ENCODE data around the gene NEURL1B. TPM values are rescaled to one million over a fixed set of nuclear protein-coding genes. Genes with fewer than 3 reads are reported as not detected.
A peak's percentile ranks its signal among the peaks of the same experiment; 100 is the strongest.

NEURL1B gene
- total and polyA plus RNA-seq, 2 donors: 4.7 to 5.3 TPM

GRCh38 chr5:172728481-172729241 lies 87.6 kb downstream of the NEURL1B start:
- H3K36me3 ChIP-seq (ENCODE audit: control insufficient read depth in 2 of 2, insufficient read depth in 2 of 2, low read length in 1 of 2): no peaks in the 10 kb centered on the region
- no peaks in the 10 kb centered on the region for H3K9me3 ChIP-seq (ENCODE audit: control insufficient read depth in 2 of 2, insufficient read depth in 1 of 2, low read length in 1 of 2)
- peaks cover 0 to 3% of the 10 kb centered on the region in 2 donors for H3K4me1 ChIP-seq (ENCODE audit: control insufficient read depth in 2 of 2, insufficient read depth in 2 of 2, low read length in 2 of 2)
- H3K4me3 ChIP-seq (ENCODE audit: low read length in 2 of 2): no peak overlapping the region
- H3K27me3 ChIP-seq (ENCODE audit: control insufficient read depth in 2 of 2, insufficient read depth in 1 of 2, low read length in 1 of 2): no peaks in the 10 kb centered on the region
- H3K27ac ChIP-seq (ENCODE audit: low read depth in 1 of 2, low read length in 1 of 2): no peak overlapping the region
- 87% methylated on average over 10 of the region's 10 CpGs for WGBS
- no peak for DNase-seq (ENCODE audit: low read depth in 6 of 9, low spot score in 9 of 9)

GRCh38 chr5:172729588-172729987 lies 88.5 kb downstream of the NEURL1B start:
- no peak overlapping the region for H3K4me3 ChIP-seq (ENCODE audit: low read length in 2 of 2)
- H3K4me1 ChIP-seq (ENCODE audit: control insufficient read depth in 2 of 2, insufficient read depth in 2 of 2, low read length in 2 of 2): peaks cover 0 to 3% of the 10 kb centered on the region in 2 donors
- no peak for DNase-seq (ENCODE audit: low read depth in 6 of 9, low spot score in 9 of 9)
- H3K27me3 ChIP-seq (ENCODE audit: control insufficient read depth in 2 of 2, insufficient read depth in 1 of 2, low read length in 1 of 2): no peaks in the 10 kb centered on the region
- 91% methylated on average over 13 of the region's 13 CpGs for WGBS
- H3K27ac ChIP-seq (ENCODE audit: low read depth in 1 of 2, low read length in 1 of 2): no peak overlapping the region
- no peaks in the 10 kb centered on the region for H3K36me3 ChIP-seq (ENCODE audit: control insufficient read depth in 2 of 2, insufficient read depth in 2 of 2, low read length in 1 of 2)
- H3K9me3 ChIP-seq (ENCODE audit: control insufficient read depth in 2 of 2, insufficient read depth in 1 of 2, low read length in 1 of 2): no peaks in the 10 kb centered on the region

- Histone ChIP-seq H3K9me3 (ENCODE audit: control insufficient read depth in 2 of 2, insufficient read depth in 1 of 2, low read length in 1 of 2) (no peaks in the 10 kb centered on the region), H3K4me3 (ENCODE audit: low read length in 2 of 2) (no peak overlapping the region), H3K27ac (ENCODE audit: low read depth in 1 of 2, low read length in 1 of 2) (no peak overlapping the region), H3K27me3 (ENCODE audit: control insufficient read depth in 2 of 2, insufficient read depth in 1 of 2, low read length in 1 of 2) (no peaks in the 10 kb centered on the region), H3K36me3 (ENCODE audit: control insufficient read depth in 2 of 2, insufficient read depth in 2 of 2, low read length in 1 of 2) (no peaks in the 10 kb centered on the region), H3K4me1 (ENCODE audit: control insufficient read depth in 2 of 2, insufficient read depth in 2 of 2, low read length in 2 of 2) (peaks cover 0 to 3% of the 10 kb centered on the region in 2 donors)
- WGBS: 98% methylated on average over 6 of the region's 6 CpGs
- no peak for DNase-seq (ENCODE audit: low read depth in 6 of 9, low spot score in 9 of 9)
Measured at GRCh38 chr5:172730222-172730621, 89.2 kb downstream of the NEURL1B start.

GRCh38 chr5:172730981-172731679 lies 90.1 kb downstream of the NEURL1B start:
- H3K4me3 ChIP-seq (ENCODE audit: low read length in 2 of 2): no peak overlapping the region
- DNase-seq (ENCODE audit: low read depth in 6 of 9, low spot score in 9 of 9): no peak
- no peaks in the 10 kb centered on the region for H3K9me3 ChIP-seq (ENCODE audit: control insufficient read depth in 2 of 2, insufficient read depth in 1 of 2, low read length in 1 of 2)
- no peaks in the 10 kb centered on the region for H3K27me3 ChIP-seq (ENCODE audit: control insufficient read depth in 2 of 2, insufficient read depth in 1 of 2, low read length in 1 of 2)
- 95% methylated on average over 16 of the region's 16 CpGs for WGBS
- peak overlapping the region in 1 of 2 donors; percentile 58 for H3K27ac ChIP-seq (ENCODE audit: low read depth in 1 of 2, low read length in 1 of 2)
- H3K36me3 ChIP-seq (ENCODE audit: control insufficient read depth in 2 of 2, insufficient read depth in 2 of 2, low read length in 1 of 2): no peaks in the 10 kb centered on the region
- H3K4me1 ChIP-seq (ENCODE audit: control insufficient read depth in 2 of 2, insufficient read depth in 2 of 2, low read length in 2 of 2): peaks cover 0 to 3% of the 10 kb centered on the region in 2 donors

GRCh38 chr5:172731680-172732074 lies 90.6 kb downstream of the NEURL1B start:
- peaks cover 0 to 3% of the 10 kb centered on the region in 2 donors for H3K4me1 ChIP-seq (ENCODE audit: control insufficient read depth in 2 of 2, insufficient read depth in 2 of 2, low read length in 2 of 2)
- H3K27me3 ChIP-seq (ENCODE audit: control insufficient read depth in 2 of 2, insufficient read depth in 1 of 2, low read length in 1 of 2): no peaks in the 10 kb centered on the region
- DNase-seq (ENCODE audit: low read depth in 6 of 9, low spot score in 9 of 9): no peak

GRCh38 chr5:172732201-172732865 lies 91.3 kb downstream of the NEURL1B start:
- WGBS: 88% methylated on average over 14 of the region's 14 CpGs

More at GRCh38 chr5:172731680-172732074, 90.6 kb downstream of the NEURL1B start:
- WGBS: 92% methylated on average over 9 of the region's 9 CpGs
- Histone ChIP-seq H3K36me3 (ENCODE audit: control insufficient read depth in 2 of 2, insufficient read depth in 2 of 2, low read length in 1 of 2) (no peaks in the 10 kb centered on the region), H3K4me3 (ENCODE audit: low read length in 2 of 2) (no peak overlapping the region), H3K9me3 (ENCODE audit: control insufficient read depth in 2 of 2, insufficient read depth in 1 of 2, low read length in 1 of 2) (no peaks in the 10 kb centered on the region), H3K27ac (ENCODE audit: low read depth in 1 of 2, low read length in 1 of 2) (no peak overlapping the region)

GRCh38 chr5:172733131-172733973 lies 92.3 kb downstream of the NEURL1B start:
- Histone ChIP-seq H3K27ac (ENCODE audit: low read depth in 1 of 2, low read length in 1 of 2) (peak overlapping the region; percentile 80 to 90), H3K36me3 (ENCODE audit: control insufficient read depth in 2 of 2, insufficient read depth in 2 of 2, low read length in 1 of 2) (no peaks in the 10 kb centered on the region), H3K4me3 (ENCODE audit: low read length in 2 of 2) (no peak overlapping the region), H3K9me3 (ENCODE audit: control insufficient read depth in 2 of 2, insufficient read depth in 1 of 2, low read length in 1 of 2) (no peaks in the 10 kb centered on the region), H3K4me1 (ENCODE audit: control insufficient read depth in 2 of 2, insufficient read depth in 2 of 2, low read length in 2 of 2) (peaks cover 0 to 3% of the 10 kb centered on the region in 2 donors), H3K27me3 (ENCODE audit: control insufficient read depth in 2 of 2, insufficient read depth in 1 of 2, low read length in 1 of 2) (no peaks in the 10 kb centered on the region)
- WGBS: 88% methylated on average over 17 of the region's 17 CpGs
- DNase-seq (ENCODE audit: low read depth in 6 of 9, low spot score in 9 of 9): peak in 1 of 9 donors; percentile 32

More at GRCh38 chr5:172732201-172732865, 91.3 kb downstream of the NEURL1B start:
- DNase-seq (ENCODE audit: low read depth in 6 of 9, low spot score in 9 of 9): no peak
- no peaks in the 10 kb centered on the region for H3K36me3 ChIP-seq (ENCODE audit: control insufficient read depth in 2 of 2, insufficient read depth in 2 of 2, low read length in 1 of 2)
- no peaks in the 10 kb centered on the region for H3K27me3 ChIP-seq (ENCODE audit: control insufficient read depth in 2 of 2, insufficient read depth in 1 of 2, low read length in 1 of 2)
- H3K9me3 ChIP-seq (ENCODE audit: control insufficient read depth in 2 of 2, insufficient read depth in 1 of 2, low read length in 1 of 2): no peaks in the 10 kb centered on the region
- H3K27ac ChIP-seq (ENCODE audit: low read depth in 1 of 2, low read length in 1 of 2): peak overlapping the region; percentile 68 to 80
- no peak overlapping the region for H3K4me3 ChIP-seq (ENCODE audit: low read length in 2 of 2)
- peaks cover 0 to 3% of the 10 kb centered on the region in 2 donors for H3K4me1 ChIP-seq (ENCODE audit: control insufficient read depth in 2 of 2, insufficient read depth in 2 of 2, low read length in 2 of 2)

GRCh38 chr5:172733974-172734346 lies 92.9 kb downstream of the NEURL1B start:
- H3K36me3 ChIP-seq (ENCODE audit: control insufficient read depth in 2 of 2, insufficient read depth in 2 of 2, low read length in 1 of 2): no peaks in the 10 kb centered on the region
- no peak overlapping the region for H3K4me3 ChIP-seq (ENCODE audit: low read length in 2 of 2)
- 68% methylated on average over 4 of the region's 4 CpGs for WGBS
- no peaks in the 10 kb centered on the region for H3K9me3 ChIP-seq (ENCODE audit: control insufficient read depth in 2 of 2, insufficient read depth in 1 of 2, low read length in 1 of 2)
- no peaks in the 10 kb centered on the region for H3K27me3 ChIP-seq (ENCODE audit: control insufficient read depth in 2 of 2, insufficient read depth in 1 of 2, low read length in 1 of 2)
- peaks cover 0 to 3% of the 10 kb centered on the region in 2 donors for H3K4me1 ChIP-seq (ENCODE audit: control insufficient read depth in 2 of 2, insufficient read depth in 2 of 2, low read length in 2 of 2)
- DNase-seq (ENCODE audit: low read depth in 6 of 9, low spot score in 9 of 9): no peak
- peak overlapping the region; percentile 67 to 81 for H3K27ac ChIP-seq (ENCODE audit: low read depth in 1 of 2, low read length in 1 of 2)
